ENCODE results near the gene CHST9. TPM values are rescaled to one million over a fixed set of nuclear protein-coding genes. Genes with fewer than 3 reads are reported as not detected.

The CHST9 gene
- total RNA-seq, 4 donors from 2014 or later: 0.53 to 4.5 (median 1.8) TPM

DNA sequence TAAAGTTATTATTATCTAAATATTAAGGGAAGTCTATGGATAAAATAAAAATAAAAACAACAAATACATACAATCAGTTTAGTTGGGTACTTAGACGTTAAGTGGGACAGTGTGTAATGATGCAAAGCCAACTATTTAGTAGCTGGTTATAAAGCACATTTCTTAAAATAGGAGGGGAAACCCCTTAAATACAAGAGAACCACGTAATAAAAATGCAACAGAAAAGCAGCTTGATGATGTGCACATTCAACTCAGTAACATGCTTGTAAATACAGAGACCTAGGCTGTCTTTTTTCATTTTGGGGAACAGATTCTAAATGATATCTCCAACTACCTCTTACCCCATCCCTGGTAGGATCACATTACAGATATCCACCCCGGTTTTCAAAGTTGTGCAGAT is 185.3 kb downstream of the CHST9 start:
- H3K36me3 ChIP-seq: no peaks in the 10 kb centered on the region
- no peak overlapping the region for H3K27ac ChIP-seq
- H3K27me3 ChIP-seq: no peaks in the 10 kb centered on the region
- intact Hi-C loops (cut with DNase I): no loop called here
- DNase-seq: no peak
- no peaks in the 10 kb centered on the region for H3K4me1 ChIP-seq
- H3K9me3 ChIP-seq: no peaks in the 10 kb centered on the region
- TF ChIP-seq, protein P1, sequence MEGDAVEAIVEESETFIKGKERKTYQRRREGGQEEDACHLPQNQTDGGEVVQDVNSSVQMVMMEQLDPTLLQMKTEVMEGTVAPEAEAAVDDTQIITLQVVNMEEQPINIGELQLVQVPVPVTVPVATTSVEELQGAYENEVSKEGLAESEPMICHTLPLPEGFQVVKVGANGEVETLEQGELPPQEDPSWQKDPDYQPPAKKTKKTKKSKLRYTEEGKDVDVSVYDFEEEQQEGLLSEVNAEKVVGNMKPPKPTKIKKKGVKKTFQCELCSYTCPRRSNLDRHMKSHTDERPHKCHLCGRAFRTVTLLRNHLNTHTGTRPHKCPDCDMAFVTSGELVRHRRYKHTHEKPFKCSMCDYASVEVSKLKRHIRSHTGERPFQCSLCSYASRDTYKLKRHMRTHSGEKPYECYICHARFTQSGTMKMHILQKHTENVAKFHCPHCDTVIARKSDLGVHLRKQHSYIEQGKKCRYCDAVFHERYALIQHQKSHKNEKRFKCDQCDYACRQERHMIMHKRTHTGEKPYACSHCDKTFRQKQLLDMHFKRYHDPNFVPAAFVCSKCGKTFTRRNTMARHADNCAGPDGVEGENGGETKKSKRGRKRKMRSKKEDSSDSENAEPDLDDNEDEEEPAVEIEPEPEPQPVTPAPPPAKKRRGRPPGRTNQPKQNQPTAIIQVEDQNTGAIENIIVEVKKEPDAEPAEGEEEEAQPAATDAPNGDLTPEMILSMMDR (IDR thresholded peaks at IDR 0.05): no peak
- TF ChIP-seq POLR2A (IDR thresholded peaks at IDR 0.05): no peak
- H3K4me3 ChIP-seq: no peak overlapping the region
- WGBS, 2 donors: 35 to 47% methylated on average over 3 of the region's 3 CpGs

DNA sequence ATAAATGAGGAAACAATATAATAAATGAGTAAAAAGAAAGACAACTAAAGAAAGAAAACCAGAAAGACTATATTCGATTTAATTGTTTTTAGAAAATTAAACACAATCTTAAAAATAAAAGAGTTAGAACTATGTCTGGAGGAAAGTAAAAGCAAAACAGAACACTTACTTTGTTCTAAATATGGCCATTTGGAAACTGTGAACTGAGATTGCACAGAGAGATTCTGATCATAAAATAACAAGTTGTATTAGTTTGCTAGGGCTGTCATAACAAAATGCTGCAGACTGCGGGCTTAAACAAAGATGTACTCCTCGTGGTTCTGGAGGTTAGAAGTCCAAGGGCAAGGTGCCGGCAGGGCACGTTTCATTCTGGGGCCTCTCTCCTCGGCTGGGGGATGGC is 191.5 kb downstream of the CHST9 start:
- intact Hi-C loops (cut with DNase I): no loop called here

DNA sequence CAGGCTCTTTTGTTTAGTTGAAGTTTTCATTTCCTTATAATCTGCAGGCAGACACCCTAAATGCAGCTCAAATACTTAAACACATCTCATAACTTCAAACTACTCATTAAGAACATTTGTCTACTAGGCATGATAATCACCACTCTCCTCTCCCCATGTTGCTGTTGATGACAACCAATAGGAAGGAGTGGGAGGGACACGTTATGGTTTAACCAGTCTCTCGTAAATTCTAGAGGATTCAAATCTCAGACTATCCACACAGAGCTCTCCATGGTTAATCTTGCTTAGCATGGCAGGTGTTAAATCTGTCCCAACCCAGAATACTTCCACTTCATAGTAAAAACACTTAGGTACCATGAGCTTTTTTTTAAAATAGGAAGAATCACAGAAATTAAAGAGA is 192.2 kb downstream of the CHST9 start:
- intact Hi-C loops (cut with DNase I): no loop called here
- TF ChIP-seq POLR2A (IDR thresholded peaks at IDR 0.05): no peak
- TF ChIP-seq, protein P1 (IDR thresholded peaks at IDR 0.05): no peak
- Histone ChIP-seq H3K27me3 (no peaks in the 10 kb centered on the region), H3K9me3 (no peaks in the 10 kb centered on the region), H3K4me1 (no peaks in the 10 kb centered on the region), H3K36me3 (no peaks in the 10 kb centered on the region), H3K4me3 (no peak overlapping the region), H3K27ac (no peak overlapping the region)
- no peak for DNase-seq
- 80 to 81% methylated on average over 2 of the region's 2 CpGs for WGBS, 2 donors

More for the DNA sequence above, 191.5 kb downstream of the CHST9 start:
- WGBS, 2 donors: 76 to 81% methylated on average over 6 of the region's 6 CpGs
- no peak for DNase-seq
- Histone ChIP-seq H3K36me3 (no peaks in the 10 kb centered on the region), H3K4me3 (no peak overlapping the region), H3K9me3 (no peaks in the 10 kb centered on the region), H3K27me3 (no peaks in the 10 kb centered on the region), H3K27ac (no peak overlapping the region), H3K4me1 (no peaks in the 10 kb centered on the region)
- TF ChIP-seq, protein P1 (IDR thresholded peaks at IDR 0.05): no peak
- TF ChIP-seq POLR2A (IDR thresholded peaks at IDR 0.05): no peak

DNA sequence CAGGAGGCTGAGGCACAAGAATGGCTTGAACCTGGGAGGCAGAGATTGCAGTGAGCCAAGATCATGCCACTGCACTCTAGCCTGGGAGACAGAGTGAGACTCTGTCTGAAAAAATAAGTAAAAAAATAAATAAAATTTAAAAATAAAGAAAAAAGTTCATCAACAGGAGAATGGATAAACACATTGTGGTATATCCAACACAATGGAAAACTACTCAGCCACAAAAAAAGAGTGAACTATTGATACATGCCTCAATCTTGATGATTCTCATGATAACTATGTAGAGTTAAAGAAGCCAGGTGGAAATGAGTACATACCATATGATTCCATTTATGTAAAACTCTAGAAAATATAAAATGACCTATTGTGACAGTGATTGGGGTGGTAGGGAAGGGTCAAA is 195.3 kb downstream of the CHST9 start:
- H3K4me1 ChIP-seq: no peaks in the 10 kb centered on the region
- TF ChIP-seq, protein P1 (IDR thresholded peaks at IDR 0.05): no peak
- no peak for TF ChIP-seq POLR2A (IDR thresholded peaks at IDR 0.05)
- H3K36me3 ChIP-seq: no peaks in the 10 kb centered on the region
- intact Hi-C loops (cut with DNase I): no loop called here
- H3K27me3 ChIP-seq: no peaks in the 10 kb centered on the region
- no peaks in the 10 kb centered on the region for H3K9me3 ChIP-seq
- DNase-seq: no peak
- no peak overlapping the region for H3K4me3 ChIP-seq
- H3K27ac ChIP-seq: no peak overlapping the region

DNA sequence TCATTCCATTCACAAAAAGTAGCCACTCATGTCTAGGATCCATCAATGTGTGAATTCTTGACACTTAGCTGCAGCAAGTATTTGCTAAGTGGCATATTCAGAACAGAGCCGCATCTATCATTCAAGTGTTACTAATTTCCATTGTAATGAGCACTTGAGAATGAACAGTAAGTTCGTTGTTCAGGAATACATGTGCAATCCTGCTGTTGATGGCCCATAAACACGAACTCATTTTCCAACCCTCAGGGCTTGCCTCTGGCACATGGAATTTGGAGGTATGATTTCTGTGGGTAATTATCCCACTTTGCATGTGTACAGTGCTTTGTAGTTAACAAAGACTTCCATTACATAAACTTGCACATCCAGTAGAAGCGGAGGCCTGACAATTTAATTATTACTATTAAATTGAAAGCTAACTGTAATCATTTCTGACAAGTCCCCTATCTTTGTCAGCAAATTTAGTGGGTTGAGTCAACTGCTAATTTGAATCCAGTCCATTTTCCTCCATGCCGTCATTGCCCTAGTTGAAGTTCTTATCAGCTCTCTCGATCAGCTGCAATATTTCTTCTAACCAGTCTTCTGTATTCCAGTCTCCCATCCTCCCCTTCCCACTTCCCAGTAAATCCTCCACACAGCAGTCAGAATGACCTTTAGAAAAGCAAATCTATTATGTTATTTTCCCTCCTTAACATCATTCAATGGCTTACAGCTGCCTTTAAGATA is 203.6 kb downstream of the CHST9 start:
- DNase-seq: no peak
- intact Hi-C loops (cut with DNase I): no loop called here

More for the DNA sequence above, 203.6 kb downstream of the CHST9 start:
- no peaks in the 10 kb centered on the region for H3K9me3 ChIP-seq
- no peak overlapping the region for H3K4me3 ChIP-seq
- TF ChIP-seq, protein P1 (IDR thresholded peaks at IDR 0.05): no peak
- no peak for TF ChIP-seq POLR2A (IDR thresholded peaks at IDR 0.05)
- H3K27ac ChIP-seq: no peak overlapping the region
- no peaks in the 10 kb centered on the region for H3K27me3 ChIP-seq
- 74 to 76% methylated on average over 6 of the region's 6 CpGs for WGBS, 2 donors
- no peaks in the 10 kb centered on the region for H3K4me1 ChIP-seq
- H3K36me3 ChIP-seq: no peaks in the 10 kb centered on the region
